Measurements from ENCODE around the gene POTEB3.
"Not testable (repeated sequence)": the region's sequence is repeated elsewhere in the genome, so short reads cannot be mapped to it uniquely, and the experiment has no call there.

The POTEB3 gene

GRCh38 chr15:21440399-21440798 is at the start of gene POTEB3:
TSS of gene POTEB3 (minus strand) at chr15:21440499. CDS start at chr15:21440011, 488 bp downstream.
- not testable (repeated sequence) for DNase-seq

- DNase-seq: not testable (repeated sequence)
Observed at GRCh38 chr15:21453683-21454082, 13.4 kb upstream of the POTEB3 start.

GRCh38 chr15:21451920-21452563 is 11.7 kb upstream of the POTEB3 start:
- not testable (repeated sequence) for DNase-seq

DNA sequence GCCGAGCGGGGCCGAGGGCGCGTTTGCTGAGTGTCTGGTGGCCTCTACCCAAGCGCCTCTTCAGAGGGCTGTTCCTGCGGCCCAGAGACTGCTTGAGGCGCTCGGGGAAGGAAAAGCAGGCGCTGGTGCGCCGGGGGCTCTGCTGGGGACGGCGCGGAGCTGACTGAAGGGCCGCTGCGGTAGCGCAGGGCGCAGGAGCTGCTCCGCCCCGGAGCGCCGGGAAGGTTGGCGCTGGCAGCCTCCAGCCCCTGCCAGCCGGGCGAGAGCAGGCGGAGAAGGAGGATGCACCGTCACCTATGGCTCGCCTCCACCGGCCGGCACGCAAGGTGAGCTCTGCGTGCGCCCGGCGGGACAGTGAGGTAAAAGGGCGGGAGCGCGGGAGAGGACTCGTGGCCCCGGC is 11.2 kb upstream of the POTEB3 start:
- DNase-seq: not testable (repeated sequence)

GRCh38 chr15:21407366-21407765 is 32.9 kb downstream of the POTEB3 start:
- DNase-seq: not testable (repeated sequence)

DNA sequence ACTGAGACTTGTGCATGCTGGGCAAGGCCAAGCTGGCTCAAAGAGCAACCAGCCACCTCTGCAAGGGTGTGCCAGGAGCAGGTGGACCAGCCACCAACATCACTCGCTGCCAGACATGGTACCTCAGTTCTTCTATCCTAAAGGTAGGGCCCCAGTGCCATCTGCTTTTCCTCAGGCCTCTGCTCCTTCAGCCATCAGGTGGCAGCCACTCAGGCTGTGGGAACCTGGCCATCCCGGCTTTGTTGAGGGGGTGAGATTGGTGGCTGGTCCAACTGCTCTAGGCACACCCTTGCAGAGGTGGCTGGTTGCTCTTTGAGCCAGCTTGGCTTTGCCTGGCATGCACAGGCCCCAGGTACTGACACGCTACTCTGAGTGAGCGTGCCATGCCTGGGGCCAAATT is 38.8 kb downstream of the POTEB3 start:
- DNase-seq: not testable (repeated sequence)

- not testable (repeated sequence) for DNase-seq
Observed at GRCh38 chr15:21399111-21399510, 41.2 kb downstream of the POTEB3 start.

GRCh38 chr15:21398511-21398910 is 41.8 kb downstream of the POTEB3 start:
- DNase-seq: not testable (repeated sequence)

DNA sequence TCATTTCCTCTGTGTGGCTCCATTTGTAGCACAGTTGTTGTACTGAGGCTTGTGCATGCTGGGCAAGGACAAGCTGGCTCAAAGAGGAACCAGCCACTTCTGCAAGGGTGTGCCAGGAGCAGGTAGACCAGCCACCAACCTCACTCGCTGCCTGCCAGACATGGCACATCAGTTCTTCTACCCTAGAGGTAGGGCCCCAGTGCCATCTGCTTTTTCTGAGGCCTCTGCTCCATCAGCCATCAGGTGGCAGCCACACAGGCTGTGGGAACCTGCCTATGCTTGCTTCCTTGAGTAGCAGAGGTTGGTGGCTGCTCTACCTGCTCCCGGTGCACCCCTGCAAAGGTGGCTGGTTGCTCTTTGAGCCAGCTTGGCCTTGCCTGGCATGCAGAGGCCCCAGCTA is 42.6 kb downstream of the POTEB3 start:
- not testable (repeated sequence) for DNase-seq

DNA sequence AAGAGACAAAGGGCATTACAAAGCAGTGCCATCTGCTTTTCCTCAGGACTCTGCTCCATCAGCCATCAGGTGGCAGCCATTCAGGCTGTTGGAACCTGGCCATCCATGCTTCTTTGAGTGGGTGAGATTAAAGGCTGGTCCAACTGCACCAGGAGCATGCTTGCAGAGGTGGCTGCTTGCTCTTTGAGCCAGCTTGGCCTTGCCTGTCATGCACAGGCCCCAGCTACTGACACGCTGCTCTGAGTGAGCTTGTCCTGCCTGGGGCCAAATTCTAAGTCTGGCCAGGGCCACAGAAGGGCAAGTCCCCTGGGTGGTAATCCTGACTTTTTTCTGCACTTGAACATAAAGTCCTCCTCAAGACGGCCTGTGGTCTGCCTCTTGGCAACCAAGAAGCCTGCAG is 43.1 kb downstream of the POTEB3 start:
- not testable (repeated sequence) for DNase-seq

- DNase-seq: not testable (repeated sequence)
Observed at GRCh38 chr15:21385961-21386360, 54.3 kb downstream of the POTEB3 start.

DNA sequence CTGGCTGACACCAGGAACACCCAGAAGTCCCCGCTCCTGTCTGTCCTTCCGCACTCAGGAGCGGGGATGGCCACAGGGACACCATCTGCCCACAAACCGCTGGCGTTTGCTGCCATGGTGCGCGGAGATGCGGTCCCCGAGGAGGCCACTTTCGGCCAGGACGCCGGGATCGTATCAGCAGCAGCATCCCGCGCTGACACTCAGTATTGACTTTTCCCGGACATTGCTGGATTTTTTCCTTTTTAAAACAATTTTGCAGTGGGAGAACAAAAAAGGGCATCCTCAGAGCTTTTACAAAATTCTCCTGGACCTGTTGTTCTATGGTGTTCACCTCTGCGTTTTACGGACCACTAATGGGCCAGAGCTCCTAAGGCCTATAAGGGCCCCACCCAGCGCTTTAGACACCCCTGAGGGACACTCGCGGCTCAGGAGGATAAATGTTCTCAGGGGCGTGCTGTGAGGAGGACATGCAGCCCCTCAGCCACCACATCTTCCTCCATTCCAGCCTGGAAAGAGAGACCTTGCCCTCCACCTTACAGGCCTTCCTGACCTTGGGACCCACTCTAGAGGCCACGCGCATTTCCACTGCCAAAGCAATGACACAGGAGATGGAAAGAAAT is 56.3 kb downstream of the POTEB3 start:
- not testable (repeated sequence) for DNase-seq

DNA sequence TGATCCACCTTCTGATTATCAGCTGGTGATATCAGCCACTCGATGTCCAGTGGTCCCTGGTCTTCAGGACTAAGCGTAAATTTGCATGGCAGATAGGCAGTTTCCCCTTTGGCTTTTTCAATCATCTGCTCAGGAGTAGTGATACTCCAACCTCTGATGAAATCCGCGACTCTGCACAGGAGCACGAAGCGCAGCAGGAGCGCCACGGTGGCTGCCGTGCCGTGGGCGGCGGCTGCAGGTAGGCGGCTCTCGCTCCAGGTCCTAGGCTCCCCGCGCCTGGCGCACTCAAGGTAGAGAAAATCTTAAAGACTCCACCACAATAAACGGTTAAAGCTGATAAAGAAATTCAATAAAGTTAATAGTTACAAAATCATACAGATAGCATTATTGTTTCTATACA is 66.6 kb downstream of the POTEB3 start:
- not testable (repeated sequence) for DNase-seq

DNA sequence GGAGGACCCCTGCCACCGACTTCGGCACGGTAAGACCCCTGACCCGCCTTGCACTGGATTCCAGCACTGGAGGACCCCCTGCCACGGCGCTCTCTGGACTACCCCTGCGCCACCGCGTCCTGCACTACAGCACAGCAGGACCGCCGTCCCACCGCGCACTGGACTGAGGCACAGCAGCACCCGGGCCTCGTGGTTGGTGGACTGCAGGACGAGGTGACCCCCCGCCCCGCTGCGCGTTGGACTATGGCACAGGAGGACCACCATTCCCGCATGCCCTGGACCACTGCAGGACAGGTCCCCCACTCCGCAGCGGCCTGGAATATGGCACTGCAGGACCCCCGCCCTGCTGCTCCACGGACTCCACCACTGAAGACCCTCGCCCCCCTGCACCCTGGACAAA is 71.1 kb downstream of the POTEB3 start:
- DNase-seq: not testable (repeated sequence)

DNA sequence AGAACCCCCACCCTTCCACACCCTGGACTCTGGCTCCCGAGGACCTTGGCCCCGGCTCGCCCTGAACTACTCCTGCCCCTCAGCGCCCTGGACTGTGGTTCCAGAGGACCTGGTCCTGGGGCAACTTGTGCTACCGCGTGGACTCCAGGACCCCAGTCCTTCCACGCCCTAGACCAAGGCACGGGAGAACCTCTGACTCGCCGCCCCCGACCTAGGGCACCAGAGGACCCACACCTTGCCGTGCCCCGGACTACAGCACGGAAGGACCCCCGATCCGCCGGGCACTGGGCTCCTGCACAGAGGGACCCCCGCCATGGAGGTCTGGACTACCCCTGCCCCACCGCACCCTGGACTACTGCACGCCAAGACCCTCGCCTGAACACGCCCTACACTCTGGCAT is 71.7 kb downstream of the POTEB3 start:
- DNase-seq: not testable (repeated sequence)

All from activated naive CD4-positive, alpha-beta T cell (primary cell).